WTC11 (cell line): Measurements from ENCODE around the gene DNAJC12. TPM values are rescaled to one million over a fixed set of nuclear protein-coding genes. Genes with fewer than 3 reads are reported as not detected.
"Not testable (repeated sequence)": the region's sequence is repeated elsewhere in the genome, so short reads cannot be mapped to it uniquely, and the experiment has no call there.

Source experiments
- ATAC-seq: fragments of 200-7000 bp; cut with Tn5 transposase; 2 replicates; pipeline ENCODE4 v1.10.0; 2021; ENCODE audit warnings: mild to moderate bottlenecking, moderate library complexity
- CTCF ChIA-PET: fragments of 300-600 bp; sonication (Branson Sonifier 250); formaldehyde crosslinking; loops from one replicate; lab custom pipeline; 2021; ENCODE audit warnings: antibody characterized with exemption; lab: Charles Lee
- POLR2A ChIA-PET: fragments of 350-600 bp; sonication (Branson Sonifier 250); formaldehyde crosslinking; loops from one replicate; lab custom pipeline; 2021; ENCODE audit warnings: antibody characterized with exemption; lab: Charles Lee
- DNase-seq: peaks from one replicate; pipeline ENCODE4 v3.0.0; 2021; ENCODE audit warnings: low spot score
- H3K27ac Mint-ChIP-seq: 2 replicates; pipeline ENCODE4 v1.8.0; 2021; ENCODE audit warnings: mixed read lengths
- H3K27me3 Mint-ChIP-seq: 2 replicates; pipeline ENCODE4 v1.8.0; 2021; ENCODE audit warnings: low read depth, mild to moderate bottlenecking, moderate library complexity, mixed read lengths
- H3K36me3 Mint-ChIP-seq: 2 replicates; pipeline ENCODE4 v1.8.0; 2021; ENCODE audit warnings: mixed read lengths
- H3K4me1 Mint-ChIP-seq: 2 replicates; pipeline ENCODE4 v1.8.0; 2022; ENCODE audit warnings: mixed read lengths
- H3K4me3 Mint-ChIP-seq: 2 replicates; pipeline ENCODE4 v1.8.0; 2021; ENCODE audit warnings: mild to moderate bottlenecking, moderate library complexity, mixed read lengths
- H3K9me3 Mint-ChIP-seq: 2 replicates; pipeline ENCODE4 v1.8.0; 2021; ENCODE audit warnings: mixed read lengths
- ATF1 ChIP-seq: sonication (generic); formaldehyde crosslinking; IDR thresholded peaks from 2 replicates; pipeline ENCODE4 v1.8.1; 2023; ENCODE audit warnings: mild to moderate bottlenecking, moderate library complexity, missing genetic modification reagents
- ETV6 ChIP-seq: sonication (generic); formaldehyde crosslinking; IDR thresholded peaks from 2 replicates; pipeline ENCODE4 v1.8.1; 2022; ENCODE audit warnings: mild to moderate bottlenecking, missing genetic modification reagents
- JUN ChIP-seq: sonication (generic); formaldehyde crosslinking; IDR thresholded peaks from 2 replicates; pipeline ENCODE4 v1.8.0; 2023; ENCODE audit warnings: mild to moderate bottlenecking, missing genetic modification reagents
- KAT7 ChIP-seq: sonication (generic); formaldehyde crosslinking; IDR thresholded peaks from 2 replicates; pipeline ENCODE4 v1.8.1; 2023; ENCODE audit warnings: missing genetic modification reagents, mild to moderate bottlenecking, borderline replicate concordance
- NFYB ChIP-seq: sonication (generic); formaldehyde crosslinking; conservative IDR thresholded peaks from 2 replicates; pipeline ENCODE4 v1.8.0; 2022; ENCODE audit warnings: low read depth, missing genetic modification reagents
- SMAD3 ChIP-seq: sonication (generic); formaldehyde crosslinking; IDR thresholded peaks from 2 replicates; pipeline ENCODE4 v1.8.0; 2022; ENCODE audit warnings: missing genetic modification reagents, mild to moderate bottlenecking, borderline replicate concordance
- ZNF396 ChIP-seq: fragments of 250-450 bp; sonication (Bioruptor Pico); IDR thresholded peaks from 2 replicates; pipeline ENCODE4 v1.8.0; 2021; ENCODE audit warnings: mild to moderate bottlenecking, moderate library complexity, borderline replicate concordance
- total RNA-seq: library from RNA; stranded (reverse); gene quantifications from 3 replicates; pipeline ENCODE4 v1.2.3, GENCODE V29; 2021
- TF ChIP-seq, protein P1 (sequence below): sonication (generic); formaldehyde crosslinking; IDR thresholded peaks from 2 replicates; pipeline ENCODE4 v1.8.0; 2023; ENCODE audit warnings: missing genetic modification reagents, mild to moderate bottlenecking, borderline replicate concordance
- TF ChIP-seq, protein P2 (sequence below): fragments of 200-600 bp; IDR thresholded peaks from 2 replicates; pipeline ENCODE4 v1.8.0; 2022; ENCODE audit warnings: antibody characterized with exemption
- TF ChIP-seq, protein P3 (sequence below): sonication (generic); formaldehyde crosslinking; IDR thresholded peaks from 2 replicates; pipeline ENCODE4 v1.8.0; 2022; ENCODE audit warnings: missing genetic modification reagents
- TF ChIP-seq, protein P4 (sequence below): sonication (generic); formaldehyde crosslinking; IDR thresholded peaks from 2 replicates; pipeline ENCODE4 v1.8.1; 2023; ENCODE audit warnings: mild to moderate bottlenecking, missing genetic modification reagents
- TF ChIP-seq, protein P5 (sequence below): sonication (generic); formaldehyde crosslinking; IDR thresholded peaks from 2 replicates; pipeline ENCODE4 v1.8.1; 2022; ENCODE audit warnings: low read depth, missing genetic modification reagents, borderline replicate concordance
- TF ChIP-seq, protein P6 (sequence below): sonication (generic); formaldehyde crosslinking; IDR thresholded peaks from 2 replicates; pipeline ENCODE4 v1.8.0; 2022; ENCODE audit warnings: mild to moderate bottlenecking, missing genetic modification reagents

The DNAJC12 gene
- total RNA-seq, 1 experiment from 2014 or later: 0.94 TPM

DNA sequence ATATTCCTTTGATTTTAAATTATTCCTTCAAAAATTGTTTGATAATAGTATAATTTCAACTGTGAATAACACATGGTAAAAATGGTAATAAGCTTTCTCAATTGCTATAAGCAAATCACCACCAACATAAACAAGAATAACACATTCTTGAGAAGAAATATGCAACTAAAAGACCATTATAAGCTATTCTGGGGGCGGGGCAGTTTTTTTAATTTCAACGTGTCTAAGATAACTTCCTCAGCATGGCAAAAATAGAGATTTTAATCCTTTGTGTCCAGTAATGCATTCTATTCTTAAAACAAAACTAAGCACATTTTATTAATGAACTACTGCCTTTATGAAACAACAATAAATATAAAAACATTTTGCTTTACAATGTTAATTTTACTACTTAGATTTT is 1.5 kb downstream of the DNAJC12 start (continued):
- TF ChIP-seq, protein P1, sequence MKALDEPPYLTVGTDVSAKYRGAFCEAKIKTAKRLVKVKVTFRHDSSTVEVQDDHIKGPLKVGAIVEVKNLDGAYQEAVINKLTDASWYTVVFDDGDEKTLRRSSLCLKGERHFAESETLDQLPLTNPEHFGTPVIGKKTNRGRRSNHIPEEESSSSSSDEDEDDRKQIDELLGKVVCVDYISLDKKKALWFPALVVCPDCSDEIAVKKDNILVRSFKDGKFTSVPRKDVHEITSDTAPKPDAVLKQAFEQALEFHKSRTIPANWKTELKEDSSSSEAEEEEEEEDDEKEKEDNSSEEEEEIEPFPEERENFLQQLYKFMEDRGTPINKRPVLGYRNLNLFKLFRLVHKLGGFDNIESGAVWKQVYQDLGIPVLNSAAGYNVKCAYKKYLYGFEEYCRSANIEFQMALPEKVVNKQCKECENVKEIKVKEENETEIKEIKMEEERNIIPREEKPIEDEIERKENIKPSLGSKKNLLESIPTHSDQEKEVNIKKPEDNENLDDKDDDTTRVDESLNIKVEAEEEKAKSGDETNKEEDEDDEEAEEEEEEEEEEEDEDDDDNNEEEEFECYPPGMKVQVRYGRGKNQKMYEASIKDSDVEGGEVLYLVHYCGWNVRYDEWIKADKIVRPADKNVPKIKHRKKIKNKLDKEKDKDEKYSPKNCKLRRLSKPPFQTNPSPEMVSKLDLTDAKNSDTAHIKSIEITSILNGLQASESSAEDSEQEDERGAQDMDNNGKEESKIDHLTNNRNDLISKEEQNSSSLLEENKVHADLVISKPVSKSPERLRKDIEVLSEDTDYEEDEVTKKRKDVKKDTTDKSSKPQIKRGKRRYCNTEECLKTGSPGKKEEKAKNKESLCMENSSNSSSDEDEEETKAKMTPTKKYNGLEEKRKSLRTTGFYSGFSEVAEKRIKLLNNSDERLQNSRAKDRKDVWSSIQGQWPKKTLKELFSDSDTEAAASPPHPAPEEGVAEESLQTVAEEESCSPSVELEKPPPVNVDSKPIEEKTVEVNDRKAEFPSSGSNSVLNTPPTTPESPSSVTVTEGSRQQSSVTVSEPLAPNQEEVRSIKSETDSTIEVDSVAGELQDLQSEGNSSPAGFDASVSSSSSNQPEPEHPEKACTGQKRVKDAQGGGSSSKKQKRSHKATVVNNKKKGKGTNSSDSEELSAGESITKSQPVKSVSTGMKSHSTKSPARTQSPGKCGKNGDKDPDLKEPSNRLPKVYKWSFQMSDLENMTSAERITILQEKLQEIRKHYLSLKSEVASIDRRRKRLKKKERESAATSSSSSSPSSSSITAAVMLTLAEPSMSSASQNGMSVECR (CRISPR knock-in tag): no peak
- TF ChIP-seq, all 79 proteins: peak for 0

DNA sequence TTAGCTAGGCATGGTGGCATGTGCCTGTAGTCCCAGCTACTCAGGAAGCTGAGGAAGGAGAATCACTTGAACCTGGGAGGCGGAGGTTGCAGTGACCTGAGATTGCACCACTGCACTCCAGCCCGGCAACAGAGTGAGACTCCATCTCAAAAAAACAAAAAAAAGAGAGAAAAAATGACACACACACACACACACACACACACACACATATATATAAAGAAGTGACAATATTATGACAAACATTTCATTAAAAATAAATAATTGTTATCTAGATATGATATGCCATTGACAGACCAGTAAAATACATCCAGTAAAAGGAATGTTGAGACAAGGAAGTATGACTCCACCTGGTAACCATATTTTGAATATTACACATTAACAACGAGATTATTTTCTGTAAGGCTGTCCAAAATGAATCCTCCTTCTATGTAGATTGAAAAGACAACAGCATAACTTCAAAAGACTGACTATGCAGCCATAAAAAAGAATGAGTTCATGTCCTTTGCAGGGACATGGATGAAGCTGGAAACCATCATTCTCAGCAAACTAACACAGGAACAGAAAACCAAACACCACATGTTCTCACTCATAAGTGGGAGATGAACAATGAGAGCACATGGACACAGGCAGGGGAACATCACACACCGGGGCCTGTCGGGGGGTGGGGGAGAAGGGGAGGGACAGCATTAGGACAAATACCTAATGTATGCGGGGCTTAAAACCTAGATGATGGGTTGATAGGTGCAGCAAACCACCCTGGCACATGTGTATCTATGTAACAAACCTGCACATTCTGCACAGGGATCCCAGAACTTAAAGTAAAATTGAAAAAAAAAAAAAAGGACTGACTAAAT is 2.2 kb downstream of the DNAJC12 start:
- H3K27ac Mint-ChIP-seq, H3K9me3 Mint-ChIP-seq, DNase-seq, H3K4me3 Mint-ChIP-seq, POLR2A ChIA-PET, ATAC-seq, H3K4me1 Mint-ChIP-seq, H3K36me3 Mint-ChIP-seq, H3K27me3 Mint-ChIP-seq: not testable (repeated sequence)
- CTCF ChIA-PET: interaction anchor here (0.6 to 1.4 kb wide), 4 partner anchors 47 to 324 kb away, joined by 4 to 5 read pairs (median 4); no protein-coding TSS in a partner anchor

DNA sequence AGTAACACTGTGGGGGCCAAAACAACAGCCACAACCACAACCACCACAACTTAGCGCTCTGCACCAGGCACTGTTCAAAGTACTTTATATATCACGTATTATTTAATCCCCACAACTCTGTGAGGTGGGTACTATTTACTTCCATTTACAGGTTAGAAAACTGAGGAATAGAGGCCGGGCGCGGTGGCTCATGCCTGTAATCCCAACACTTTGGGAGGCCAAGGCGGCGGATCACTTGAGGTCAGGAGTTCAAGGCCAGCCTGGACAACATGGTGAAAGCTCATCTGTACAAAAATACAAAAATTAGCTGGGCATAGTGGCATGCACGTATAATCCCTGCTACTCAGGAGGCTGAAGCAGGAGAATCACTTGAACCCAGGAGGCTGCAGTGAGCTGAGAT is 3.6 kb downstream of the DNAJC12 start:
- Mint-ChIP-seq H3K4me3 (no peak overlapping the region), H3K27me3 (no peaks in the 10 kb centered on the region), H3K4me1 (peaks cover 6% of the 10 kb centered on the region), H3K36me3 (no peaks in the 10 kb centered on the region), H3K9me3 (no peaks in the 10 kb centered on the region), H3K27ac (no peak overlapping the region)
- DNase-seq (no peak), ATAC-seq (no peak)
- ChIA-PET POLR2A (no interaction called here), CTCF (no interaction called here)
- TF ChIP-seq, protein P2, sequence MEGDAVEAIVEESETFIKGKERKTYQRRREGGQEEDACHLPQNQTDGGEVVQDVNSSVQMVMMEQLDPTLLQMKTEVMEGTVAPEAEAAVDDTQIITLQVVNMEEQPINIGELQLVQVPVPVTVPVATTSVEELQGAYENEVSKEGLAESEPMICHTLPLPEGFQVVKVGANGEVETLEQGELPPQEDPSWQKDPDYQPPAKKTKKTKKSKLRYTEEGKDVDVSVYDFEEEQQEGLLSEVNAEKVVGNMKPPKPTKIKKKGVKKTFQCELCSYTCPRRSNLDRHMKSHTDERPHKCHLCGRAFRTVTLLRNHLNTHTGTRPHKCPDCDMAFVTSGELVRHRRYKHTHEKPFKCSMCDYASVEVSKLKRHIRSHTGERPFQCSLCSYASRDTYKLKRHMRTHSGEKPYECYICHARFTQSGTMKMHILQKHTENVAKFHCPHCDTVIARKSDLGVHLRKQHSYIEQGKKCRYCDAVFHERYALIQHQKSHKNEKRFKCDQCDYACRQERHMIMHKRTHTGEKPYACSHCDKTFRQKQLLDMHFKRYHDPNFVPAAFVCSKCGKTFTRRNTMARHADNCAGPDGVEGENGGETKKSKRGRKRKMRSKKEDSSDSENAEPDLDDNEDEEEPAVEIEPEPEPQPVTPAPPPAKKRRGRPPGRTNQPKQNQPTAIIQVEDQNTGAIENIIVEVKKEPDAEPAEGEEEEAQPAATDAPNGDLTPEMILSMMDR: no peak
- TF ChIP-seq ZNF396 (CRISPR knock-in tag): no peak
- no peak for TF ChIP-seq ATF1 (CRISPR knock-in tag)
- TF ChIP-seq NFYB: no peak
- TF ChIP-seq, protein P3, sequence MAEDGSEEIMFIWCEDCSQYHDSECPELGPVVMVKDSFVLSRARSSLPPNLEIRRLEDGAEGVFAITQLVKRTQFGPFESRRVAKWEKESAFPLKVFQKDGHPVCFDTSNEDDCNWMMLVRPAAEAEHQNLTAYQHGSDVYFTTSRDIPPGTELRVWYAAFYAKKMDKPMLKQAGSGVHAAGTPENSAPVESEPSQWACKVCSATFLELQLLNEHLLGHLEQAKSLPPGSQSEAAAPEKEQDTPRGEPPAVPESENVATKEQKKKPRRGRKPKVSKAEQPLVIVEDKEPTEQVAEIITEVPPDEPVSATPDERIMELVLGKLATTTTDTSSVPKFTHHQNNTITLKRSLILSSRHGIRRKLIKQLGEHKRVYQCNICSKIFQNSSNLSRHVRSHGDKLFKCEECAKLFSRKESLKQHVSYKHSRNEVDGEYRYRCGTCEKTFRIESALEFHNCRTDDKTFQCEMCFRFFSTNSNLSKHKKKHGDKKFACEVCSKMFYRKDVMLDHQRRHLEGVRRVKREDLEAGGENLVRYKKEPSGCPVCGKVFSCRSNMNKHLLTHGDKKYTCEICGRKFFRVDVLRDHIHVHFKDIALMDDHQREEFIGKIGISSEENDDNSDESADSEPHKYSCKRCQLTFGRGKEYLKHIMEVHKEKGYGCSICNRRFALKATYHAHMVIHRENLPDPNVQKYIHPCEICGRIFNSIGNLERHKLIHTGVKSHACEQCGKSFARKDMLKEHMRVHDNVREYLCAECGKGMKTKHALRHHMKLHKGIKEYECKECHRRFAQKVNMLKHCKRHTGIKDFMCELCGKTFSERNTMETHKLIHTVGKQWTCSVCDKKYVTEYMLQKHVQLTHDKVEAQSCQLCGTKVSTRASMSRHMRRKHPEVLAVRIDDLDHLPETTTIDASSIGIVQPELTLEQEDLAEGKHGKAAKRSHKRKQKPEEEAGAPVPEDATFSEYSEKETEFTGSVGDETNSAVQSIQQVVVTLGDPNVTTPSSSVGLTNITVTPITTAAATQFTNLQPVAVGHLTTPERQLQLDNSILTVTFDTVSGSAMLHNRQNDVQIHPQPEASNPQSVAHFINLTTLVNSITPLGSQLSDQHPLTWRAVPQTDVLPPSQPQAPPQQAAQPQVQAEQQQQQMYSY (CRISPR knock-in tag): no peak
- TF ChIP-seq, protein P4, sequence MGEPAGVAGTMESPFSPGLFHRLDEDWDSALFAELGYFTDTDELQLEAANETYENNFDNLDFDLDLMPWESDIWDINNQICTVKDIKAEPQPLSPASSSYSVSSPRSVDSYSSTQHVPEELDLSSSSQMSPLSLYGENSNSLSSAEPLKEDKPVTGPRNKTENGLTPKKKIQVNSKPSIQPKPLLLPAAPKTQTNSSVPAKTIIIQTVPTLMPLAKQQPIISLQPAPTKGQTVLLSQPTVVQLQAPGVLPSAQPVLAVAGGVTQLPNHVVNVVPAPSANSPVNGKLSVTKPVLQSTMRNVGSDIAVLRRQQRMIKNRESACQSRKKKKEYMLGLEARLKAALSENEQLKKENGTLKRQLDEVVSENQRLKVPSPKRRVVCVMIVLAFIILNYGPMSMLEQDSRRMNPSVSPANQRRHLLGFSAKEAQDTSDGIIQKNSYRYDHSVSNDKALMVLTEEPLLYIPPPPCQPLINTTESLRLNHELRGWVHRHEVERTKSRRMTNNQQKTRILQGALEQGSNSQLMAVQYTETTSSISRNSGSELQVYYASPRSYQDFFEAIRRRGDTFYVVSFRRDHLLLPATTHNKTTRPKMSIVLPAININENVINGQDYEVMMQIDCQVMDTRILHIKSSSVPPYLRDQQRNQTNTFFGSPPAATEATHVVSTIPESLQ (CRISPR knock-in tag): no peak
- no peak for TF ChIP-seq KAT7 (CRISPR knock-in tag)
- TF ChIP-seq, protein P5, sequence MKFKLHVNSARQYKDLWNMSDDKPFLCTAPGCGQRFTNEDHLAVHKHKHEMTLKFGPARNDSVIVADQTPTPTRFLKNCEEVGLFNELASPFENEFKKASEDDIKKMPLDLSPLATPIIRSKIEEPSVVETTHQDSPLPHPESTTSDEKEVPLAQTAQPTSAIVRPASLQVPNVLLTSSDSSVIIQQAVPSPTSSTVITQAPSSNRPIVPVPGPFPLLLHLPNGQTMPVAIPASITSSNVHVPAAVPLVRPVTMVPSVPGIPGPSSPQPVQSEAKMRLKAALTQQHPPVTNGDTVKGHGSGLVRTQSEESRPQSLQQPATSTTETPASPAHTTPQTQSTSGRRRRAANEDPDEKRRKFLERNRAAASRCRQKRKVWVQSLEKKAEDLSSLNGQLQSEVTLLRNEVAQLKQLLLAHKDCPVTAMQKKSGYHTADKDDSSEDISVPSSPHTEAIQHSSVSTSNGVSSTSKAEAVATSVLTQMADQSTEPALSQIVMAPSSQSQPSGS (CRISPR knock-in tag): no peak
- TF ChIP-seq ETV6 (CRISPR knock-in tag): no peak
- TF ChIP-seq, protein P6, sequence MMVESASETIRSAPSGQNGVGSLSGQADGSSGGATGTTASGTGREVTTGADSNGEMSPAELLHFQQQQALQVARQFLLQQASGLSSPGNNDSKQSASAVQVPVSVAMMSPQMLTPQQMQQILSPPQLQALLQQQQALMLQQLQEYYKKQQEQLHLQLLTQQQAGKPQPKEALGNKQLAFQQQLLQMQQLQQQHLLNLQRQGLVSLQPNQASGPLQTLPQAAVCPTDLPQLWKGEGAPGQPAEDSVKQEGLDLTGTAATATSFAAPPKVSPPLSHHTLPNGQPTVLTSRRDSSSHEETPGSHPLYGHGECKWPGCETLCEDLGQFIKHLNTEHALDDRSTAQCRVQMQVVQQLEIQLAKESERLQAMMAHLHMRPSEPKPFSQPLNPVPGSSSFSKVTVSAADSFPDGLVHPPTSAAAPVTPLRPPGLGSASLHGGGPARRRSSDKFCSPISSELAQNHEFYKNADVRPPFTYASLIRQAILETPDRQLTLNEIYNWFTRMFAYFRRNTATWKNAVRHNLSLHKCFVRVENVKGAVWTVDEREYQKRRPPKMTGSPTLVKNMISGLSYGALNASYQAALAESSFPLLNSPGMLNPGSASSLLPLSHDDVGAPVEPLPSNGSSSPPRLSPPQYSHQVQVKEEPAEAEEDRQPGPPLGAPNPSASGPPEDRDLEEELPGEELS (CRISPR knock-in tag): no peak
- TF ChIP-seq JUN (CRISPR knock-in tag): no peak
- TF ChIP-seq SMAD3 (CRISPR knock-in tag): no peak
